ENCODE measurements around the gene SMAD6.
A peak's percentile ranks its signal among the peaks of the same experiment; 100 is the strongest.

The SMAD6 gene

DNA sequence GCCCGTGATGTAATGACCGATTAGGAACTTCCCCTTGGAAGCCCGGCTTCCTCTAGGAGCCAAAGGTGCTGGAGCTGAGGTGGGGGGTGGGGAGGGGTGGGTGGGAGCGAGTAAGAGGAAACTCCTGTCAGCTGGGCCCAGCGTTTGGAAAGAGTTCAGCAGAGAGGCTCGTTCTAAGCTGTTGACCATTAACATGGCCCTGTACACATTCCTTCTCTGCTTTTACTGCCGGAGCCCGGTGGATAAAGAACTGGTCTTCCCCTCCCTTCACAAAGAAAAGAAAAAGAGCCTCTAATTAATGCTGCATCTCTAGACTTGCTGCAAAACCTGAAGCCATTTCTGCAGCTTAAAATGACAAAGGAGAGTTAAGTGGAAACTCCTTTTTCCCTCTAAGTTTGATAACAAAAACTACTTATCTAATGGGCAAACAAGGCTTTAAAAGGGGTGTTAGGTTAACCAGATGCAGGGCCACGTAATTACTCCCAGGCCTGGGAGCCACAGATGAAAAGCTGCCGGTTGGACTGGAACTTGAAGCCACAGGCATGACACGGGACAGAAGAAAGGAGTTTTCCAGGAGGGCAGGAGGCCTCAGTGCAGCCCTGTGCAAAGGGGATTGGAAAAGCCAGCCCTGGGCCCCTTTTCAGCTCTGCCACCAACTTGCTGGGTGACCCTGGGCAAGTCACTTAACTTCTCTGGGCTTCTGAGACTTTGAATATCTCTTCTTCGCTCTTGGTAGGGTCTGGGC is 71.3 kb downstream of the SMAD6 start:
- DNase-seq (ENCODE audit: low spot score in 2 of 2) (no peak), ATAC-seq (no peak)
- Mint-ChIP-seq H3K27ac (no peak overlapping the region), H3K4me1 (no peaks in the 10 kb centered on the region), H3K4me3 (no peak overlapping the region), H3K36me3 (no peaks in the 10 kb centered on the region), H3K9me3 (no peaks in the 10 kb centered on the region)

DNA sequence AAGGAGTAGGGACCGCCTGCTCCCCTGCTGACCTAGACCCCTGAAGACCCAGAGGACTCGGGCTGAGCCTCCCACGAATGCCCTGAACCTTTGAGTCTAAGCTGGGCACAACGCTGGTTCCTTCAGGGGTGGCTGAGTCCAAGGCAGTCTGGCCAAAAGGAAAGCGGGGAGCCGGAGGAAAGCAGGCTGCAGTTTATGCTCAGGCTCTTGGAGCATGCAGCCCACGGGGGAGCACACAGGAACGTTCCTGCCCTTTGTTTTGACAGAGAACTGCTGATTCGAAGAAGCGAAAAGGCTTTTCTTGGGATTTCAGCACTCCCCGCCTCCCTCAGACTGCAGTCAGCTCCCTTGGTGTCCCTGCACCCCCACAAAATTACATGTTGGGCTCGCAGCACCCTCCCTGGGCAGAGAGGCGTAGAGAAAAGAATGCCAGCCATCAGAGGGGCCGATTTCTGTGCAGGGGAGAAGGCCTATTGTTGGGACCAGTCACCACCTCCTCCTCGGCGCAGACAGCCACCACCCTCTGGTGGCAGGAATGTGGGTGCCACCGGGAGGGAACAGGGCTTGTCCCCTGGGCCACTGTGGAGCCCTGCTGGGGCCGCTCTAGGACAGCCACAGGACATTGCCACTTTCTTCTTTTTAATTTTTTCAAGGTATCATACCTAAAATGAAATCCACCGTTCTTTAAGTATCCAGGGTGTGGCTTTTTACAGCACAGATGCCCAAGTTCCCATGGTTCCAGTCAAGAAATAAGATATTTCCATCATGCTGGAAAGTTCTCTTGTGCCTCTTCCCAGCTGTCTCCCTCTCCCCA is 72.2 kb downstream of the SMAD6 start:
- Mint-ChIP-seq H3K36me3 (no peaks in the 10 kb centered on the region), H3K4me3 (no peak overlapping the region), H3K4me1 (no peaks in the 10 kb centered on the region), H3K27ac (no peak overlapping the region), H3K9me3 (no peaks in the 10 kb centered on the region)
- ATAC-seq (peak; percentile 57), DNase-seq (ENCODE audit: low spot score in 2 of 2) (peak; percentile 23 to 61)

DNA sequence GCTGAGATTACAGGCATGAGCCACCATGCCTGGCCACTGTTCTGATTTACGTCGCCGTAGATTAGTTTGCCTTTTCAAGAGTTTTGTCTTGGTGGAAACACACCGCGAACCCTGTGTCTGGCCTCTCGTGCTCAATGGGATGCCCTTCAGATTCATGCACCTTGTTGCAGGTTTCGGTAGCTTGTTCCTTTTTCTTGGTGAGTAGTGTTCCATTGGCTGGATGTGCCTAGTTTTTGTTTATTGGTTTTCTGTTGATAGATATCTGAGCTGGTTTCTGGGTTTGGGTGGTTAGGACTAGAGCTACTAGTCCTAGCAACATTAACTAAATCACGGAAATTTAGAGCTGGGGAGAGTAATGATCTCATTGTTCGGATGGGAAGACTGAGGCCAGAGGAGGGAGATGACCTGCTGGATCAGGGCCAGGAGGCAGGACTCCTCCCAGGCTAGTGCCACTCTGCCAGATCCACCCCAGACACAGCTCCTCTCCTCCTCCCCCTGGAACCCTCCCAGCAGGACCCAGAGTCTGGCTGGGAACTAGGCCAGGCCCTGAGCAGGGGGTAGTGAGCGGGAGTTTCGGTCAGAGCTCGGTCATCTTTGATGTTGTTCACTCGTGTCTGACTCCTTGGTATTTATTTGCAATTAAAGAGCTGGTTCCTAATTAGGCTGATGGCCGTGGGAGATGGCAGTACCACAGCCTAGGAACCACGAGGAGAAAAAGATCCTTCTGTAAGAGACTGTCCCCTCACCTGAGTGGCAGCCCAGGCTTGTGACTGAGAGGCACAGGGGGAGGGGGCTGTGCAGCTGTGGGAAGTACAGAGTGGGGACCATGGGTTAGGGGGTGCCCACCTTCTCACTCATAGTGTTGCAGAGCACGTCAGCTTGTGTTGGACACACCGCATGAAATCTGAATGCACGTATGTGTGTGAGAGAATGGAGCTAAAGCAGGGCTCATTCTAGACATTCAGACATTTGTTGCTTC is 73.4 kb downstream of the SMAD6 start:
- no peaks in the 10 kb centered on the region for H3K4me1 Mint-ChIP-seq
- ATAC-seq (no peak), DNase-seq (ENCODE audit: low spot score in 2 of 2) (no peak)
- no peak overlapping the region for H3K27ac Mint-ChIP-seq
- no peak overlapping the region for H3K4me3 Mint-ChIP-seq
- H3K9me3 Mint-ChIP-seq, result no peaks in the 10 kb centered on the region
- no peaks in the 10 kb centered on the region for H3K36me3 Mint-ChIP-seq

DNA sequence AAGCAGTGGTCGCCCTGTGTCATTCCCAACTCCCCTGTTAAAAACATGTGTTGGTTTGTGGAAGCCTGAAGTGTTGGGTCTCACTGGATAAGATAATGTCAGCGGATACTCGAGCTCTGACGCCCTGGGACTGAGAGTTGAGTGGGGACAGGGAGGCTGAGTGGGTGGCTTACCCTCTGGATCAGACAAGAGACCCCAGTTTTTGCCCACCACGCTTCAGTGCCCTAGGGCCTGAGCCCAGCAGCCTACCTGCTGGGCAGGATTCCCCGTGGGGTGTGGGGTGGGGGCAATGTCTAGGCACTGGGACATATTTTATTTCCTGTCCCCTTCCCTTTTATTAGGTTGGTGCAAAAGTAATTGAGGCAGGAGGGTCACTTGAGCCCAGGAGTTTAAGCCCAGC is 75.0 kb downstream of the SMAD6 start:
- Mint-ChIP-seq H3K4me3 (no peak overlapping the region), H3K4me1 (no peaks in the 10 kb centered on the region), H3K9me3 (no peaks in the 10 kb centered on the region), H3K36me3 (no peaks in the 10 kb centered on the region), H3K27ac (no peak overlapping the region)
- ATAC-seq, result no peak
- DNase-seq (ENCODE audit: low spot score in 2 of 2), result no peak

DNA sequence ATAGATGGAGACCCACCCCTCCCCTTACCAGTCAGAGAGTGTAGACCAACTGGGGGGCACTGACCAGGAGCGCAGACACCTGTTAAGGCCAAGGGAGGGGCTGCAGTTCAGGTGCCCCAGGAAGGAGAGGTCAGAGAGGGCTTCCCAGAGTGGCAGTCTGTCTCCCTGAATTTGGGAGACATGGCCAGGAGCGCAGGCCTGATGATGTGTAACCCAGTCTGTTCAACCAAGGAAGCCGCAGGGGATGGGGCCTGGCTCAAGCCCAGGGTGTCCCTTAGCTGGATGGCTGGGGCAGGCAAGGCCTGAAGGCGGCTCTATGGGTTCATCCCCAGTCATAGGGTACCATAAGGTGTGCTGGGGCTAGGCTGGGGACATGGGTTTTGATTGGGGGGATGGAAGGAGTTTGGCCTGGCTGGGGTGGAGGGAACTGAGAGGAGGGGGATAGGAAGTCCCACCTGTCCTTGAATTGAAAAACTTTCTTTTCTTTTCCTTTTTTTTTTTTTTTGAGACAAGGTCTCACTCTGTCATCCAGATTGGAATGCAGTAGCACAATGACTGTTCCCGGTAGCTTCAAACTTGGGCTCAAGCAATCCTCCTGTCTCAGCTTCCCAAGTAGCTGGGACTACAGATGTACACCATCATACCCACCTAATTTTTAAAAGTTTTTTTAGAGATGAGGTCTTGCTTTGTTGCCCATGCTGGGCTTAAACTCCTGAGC is 75.7 kb downstream of the SMAD6 start:
- H3K9me3 Mint-ChIP-seq, result no peaks in the 10 kb centered on the region
- H3K27ac Mint-ChIP-seq, result no peak overlapping the region
- ATAC-seq (no peak), DNase-seq (ENCODE audit: low spot score in 2 of 2) (no peak)
- no peak overlapping the region for H3K4me3 Mint-ChIP-seq
- no peaks in the 10 kb centered on the region for H3K36me3 Mint-ChIP-seq
- no peaks in the 10 kb centered on the region for H3K4me1 Mint-ChIP-seq

DNA sequence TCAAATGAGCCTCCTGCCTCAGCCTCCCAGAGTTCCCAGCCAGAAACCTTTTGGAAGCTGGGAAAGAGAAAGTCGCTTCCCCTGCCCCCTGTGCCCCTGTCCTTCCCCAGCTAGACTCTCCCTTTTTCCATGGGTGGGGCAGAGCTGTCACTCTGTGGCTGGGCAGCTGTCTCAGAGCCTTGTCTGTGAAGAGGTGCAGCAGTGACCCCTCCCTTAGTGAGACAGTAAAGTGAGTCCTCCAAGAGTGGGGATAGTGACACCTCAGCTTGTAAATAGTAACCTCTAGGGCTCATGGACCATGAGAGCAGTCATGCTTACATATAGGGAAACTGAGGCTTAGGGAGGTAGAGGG is 76.3 kb downstream of the SMAD6 start:
- DNase-seq (ENCODE audit: low spot score in 2 of 2), result no peak
- Mint-ChIP-seq H3K27ac (no peak overlapping the region), H3K4me1 (no peaks in the 10 kb centered on the region), H3K4me3 (no peak overlapping the region), H3K9me3 (no peaks in the 10 kb centered on the region), H3K36me3 (no peaks in the 10 kb centered on the region)
- ATAC-seq, result no peak

DNA sequence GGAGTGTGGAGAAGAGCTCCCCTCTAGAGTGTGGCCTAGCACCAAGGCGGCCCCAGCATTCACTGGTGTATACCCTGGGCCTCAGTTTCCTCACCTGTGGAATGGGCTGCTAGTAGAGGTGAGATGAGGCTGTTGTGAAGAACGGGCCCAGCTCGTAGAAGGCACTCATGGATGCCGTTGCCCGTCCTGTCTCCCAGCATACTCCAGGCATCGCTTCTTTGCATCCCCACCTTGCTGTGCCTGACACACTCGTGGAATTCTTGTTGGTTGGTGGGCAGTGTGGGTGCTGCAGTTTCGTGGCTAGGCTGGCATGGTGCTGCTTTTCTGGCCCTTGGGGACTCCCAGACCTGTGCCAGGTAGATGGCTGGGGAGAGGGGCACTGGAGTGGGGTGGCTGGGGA is 76.7 kb downstream of the SMAD6 start:
- no peaks in the 10 kb centered on the region for H3K4me1 Mint-ChIP-seq
- no peaks in the 10 kb centered on the region for H3K9me3 Mint-ChIP-seq
- no peak overlapping the region for H3K27ac Mint-ChIP-seq
- no peaks in the 10 kb centered on the region for H3K36me3 Mint-ChIP-seq
- no peak for DNase-seq (ENCODE audit: low spot score in 2 of 2)
- no peak overlapping the region for H3K4me3 Mint-ChIP-seq
- ATAC-seq, result no peak

DNA sequence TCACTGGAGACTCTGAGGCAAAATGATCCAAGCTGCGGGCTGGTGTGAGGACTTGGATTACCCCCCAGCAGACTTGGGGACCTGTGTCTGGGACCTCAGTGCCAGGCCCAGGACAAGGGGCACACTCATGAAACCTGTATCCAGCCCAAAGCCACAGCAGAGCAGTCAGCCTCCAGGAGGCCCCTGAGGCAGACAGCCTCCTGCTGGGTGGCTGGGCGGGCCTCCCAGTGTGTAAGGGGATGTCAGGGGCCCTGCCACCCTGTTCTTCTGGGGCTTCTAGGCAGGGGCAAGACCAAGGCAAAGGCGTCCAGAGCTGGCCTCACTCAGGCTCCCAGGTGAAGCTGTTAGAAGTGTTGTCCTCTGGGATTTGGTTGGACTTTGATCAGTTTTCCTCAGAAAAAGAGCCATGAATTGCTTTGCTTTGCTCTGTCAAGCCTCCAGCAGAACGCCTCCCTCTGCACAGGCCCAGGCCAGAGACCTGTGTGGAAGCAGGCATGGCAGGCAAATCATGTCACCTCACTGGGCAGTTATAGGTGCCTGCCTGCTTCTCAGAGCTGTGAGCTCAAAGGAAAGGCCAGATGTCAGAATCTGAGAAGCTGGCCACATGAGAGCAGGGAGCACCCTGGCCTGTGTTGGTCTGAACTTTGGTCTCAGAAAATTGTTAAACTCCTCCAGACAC is 77.4 kb downstream of the SMAD6 start:
- no peaks in the 10 kb centered on the region for H3K4me1 Mint-ChIP-seq
- DNase-seq (ENCODE audit: low spot score in 2 of 2) (no peak), ATAC-seq (no peak)
- no peaks in the 10 kb centered on the region for H3K36me3 Mint-ChIP-seq
- H3K27ac Mint-ChIP-seq, result no peak overlapping the region
- H3K4me3 Mint-ChIP-seq, result no peak overlapping the region
- no peaks in the 10 kb centered on the region for H3K9me3 Mint-ChIP-seq

DNA sequence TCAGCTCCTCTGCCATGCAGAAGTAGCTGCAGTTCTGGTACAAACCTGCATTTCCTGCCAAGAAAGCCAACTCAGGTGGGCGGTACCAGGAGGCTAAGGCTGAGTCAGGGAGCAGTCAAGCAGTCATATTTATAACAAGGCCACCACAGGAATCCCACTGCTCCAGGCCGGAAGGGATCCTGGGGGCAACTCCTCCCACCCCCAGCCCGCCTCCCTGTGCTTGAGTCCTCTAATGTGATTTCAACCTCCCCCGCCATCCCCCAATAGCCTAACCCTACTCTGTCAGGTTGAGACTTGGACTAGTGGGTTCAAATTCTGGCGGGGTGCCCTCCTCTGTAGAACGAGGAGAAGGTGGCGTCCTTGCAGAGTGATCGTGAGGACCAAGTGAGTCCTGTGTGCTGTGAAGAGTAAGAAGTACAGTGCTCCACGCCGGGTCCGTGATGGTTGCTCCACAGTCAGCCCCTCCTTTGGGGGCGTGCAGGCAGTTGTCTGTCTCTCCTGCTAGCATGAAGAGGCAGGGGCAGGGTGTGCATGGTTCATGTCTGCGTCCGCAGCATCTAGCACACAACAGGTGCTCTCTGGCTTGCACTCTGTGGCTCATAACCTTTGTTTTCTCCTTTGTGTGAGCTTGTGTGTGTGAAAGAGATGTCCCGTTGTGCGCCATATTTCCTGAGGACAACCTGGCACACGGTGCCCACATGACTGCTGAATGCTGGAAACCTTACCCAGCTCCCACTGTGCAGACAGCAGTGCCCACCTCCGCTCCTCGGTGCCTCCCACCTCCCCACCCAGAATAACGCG is 78.3 kb downstream of the SMAD6 start:
- no peaks in the 10 kb centered on the region for H3K9me3 Mint-ChIP-seq
- H3K4me1 Mint-ChIP-seq, result no peaks in the 10 kb centered on the region
- H3K4me3 Mint-ChIP-seq, result no peak overlapping the region
- ATAC-seq (no peak), DNase-seq (ENCODE audit: low spot score in 2 of 2) (no peak)
- H3K36me3 Mint-ChIP-seq, result no peaks in the 10 kb centered on the region
- H3K27ac Mint-ChIP-seq, result no peak overlapping the region

DNA sequence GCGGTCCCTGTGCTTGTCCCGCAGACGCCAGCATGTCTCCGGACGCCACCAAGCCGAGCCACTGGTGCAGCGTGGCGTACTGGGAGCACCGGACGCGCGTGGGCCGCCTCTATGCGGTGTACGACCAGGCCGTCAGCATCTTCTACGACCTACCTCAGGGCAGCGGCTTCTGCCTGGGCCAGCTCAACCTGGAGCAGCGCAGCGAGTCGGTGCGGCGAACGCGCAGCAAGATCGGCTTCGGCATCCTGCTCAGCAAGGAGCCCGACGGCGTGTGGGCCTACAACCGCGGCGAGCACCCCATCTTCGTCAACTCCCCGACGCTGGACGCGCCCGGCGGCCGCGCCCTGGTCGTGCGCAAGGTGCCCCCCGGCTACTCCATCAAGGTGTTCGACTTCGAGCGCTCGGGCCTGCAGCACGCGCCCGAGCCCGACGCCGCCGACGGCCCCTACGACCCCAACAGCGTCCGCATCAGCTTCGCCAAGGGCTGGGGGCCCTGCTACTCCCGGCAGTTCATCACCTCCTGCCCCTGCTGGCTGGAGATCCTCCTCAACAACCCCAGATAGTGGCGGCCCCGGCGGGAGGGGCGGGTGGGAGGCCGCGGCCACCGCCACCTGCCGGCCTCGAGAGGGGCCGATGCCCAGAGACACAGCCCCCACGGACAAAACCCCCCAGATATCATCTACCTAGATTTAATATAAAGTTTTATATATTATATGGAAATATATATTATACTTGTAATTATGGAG is 79.1 kb downstream of the SMAD6 start:
- ATAC-seq, result no peak
- Mint-ChIP-seq H3K27ac (no peak overlapping the region), H3K36me3 (no peaks in the 10 kb centered on the region)

DNA sequence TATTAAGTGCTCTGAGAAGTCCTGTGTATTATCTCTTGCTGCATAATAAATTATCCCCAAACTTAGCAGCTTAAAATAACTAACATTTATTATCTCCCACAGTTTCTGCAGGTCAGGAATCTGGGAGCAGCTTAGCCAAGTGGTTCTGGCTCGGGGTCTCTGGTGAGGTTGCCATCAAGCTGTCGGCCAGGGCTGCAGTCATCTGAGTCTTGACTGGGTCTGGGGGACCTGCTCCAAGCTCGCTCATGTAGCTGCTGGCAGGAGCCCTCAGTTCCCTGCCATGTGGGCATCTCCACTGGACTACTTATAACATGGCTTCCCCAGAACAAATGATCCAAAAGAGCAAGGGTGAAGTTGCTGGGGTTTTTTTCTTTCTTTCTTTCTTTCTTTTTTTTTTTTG is 80.7 kb downstream of the SMAD6 start:
- DNase-seq (ENCODE audit: low spot score in 2 of 2) (no peak), ATAC-seq (no peak)
- no peak overlapping the region for H3K4me3 Mint-ChIP-seq
- H3K9me3 Mint-ChIP-seq, result no peaks in the 10 kb centered on the region
- H3K4me1 Mint-ChIP-seq, result no peaks in the 10 kb centered on the region
- no peak overlapping the region for H3K27ac Mint-ChIP-seq
- no peaks in the 10 kb centered on the region for H3K36me3 Mint-ChIP-seq

More for the DNA sequence above, 79.1 kb downstream of the SMAD6 start:
- DNase-seq (ENCODE audit: low spot score in 2 of 2), result no peak
- Mint-ChIP-seq H3K9me3 (no peaks in the 10 kb centered on the region), H3K4me3 (no peak overlapping the region), H3K4me1 (no peaks in the 10 kb centered on the region)

DNA sequence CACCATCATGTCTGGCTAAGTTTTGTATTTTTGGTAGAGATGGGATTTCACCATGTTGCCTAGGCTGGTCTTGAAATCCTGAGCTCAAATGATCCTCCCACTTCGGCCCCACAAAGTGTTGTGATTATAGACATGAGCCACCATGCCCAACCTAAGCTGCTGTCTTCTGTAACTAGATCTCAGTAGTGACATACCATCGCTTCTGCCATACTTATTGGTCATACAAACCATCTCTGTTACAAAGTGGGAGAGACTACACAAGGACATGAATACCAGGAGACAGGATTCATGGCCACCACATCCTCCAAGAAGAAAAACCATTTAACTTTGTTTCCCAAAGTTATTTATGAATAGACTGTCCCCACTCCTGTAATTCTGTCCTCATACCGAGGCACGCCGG is 81.3 kb downstream of the SMAD6 start:
- H3K4me1 Mint-ChIP-seq, result no peaks in the 10 kb centered on the region
- no peak overlapping the region for H3K27ac Mint-ChIP-seq
- no peak for ATAC-seq
- no peak overlapping the region for H3K4me3 Mint-ChIP-seq
- no peaks in the 10 kb centered on the region for H3K36me3 Mint-ChIP-seq
- H3K9me3 Mint-ChIP-seq, result no peaks in the 10 kb centered on the region
- no peak for DNase-seq (ENCODE audit: low spot score in 2 of 2)

DNA sequence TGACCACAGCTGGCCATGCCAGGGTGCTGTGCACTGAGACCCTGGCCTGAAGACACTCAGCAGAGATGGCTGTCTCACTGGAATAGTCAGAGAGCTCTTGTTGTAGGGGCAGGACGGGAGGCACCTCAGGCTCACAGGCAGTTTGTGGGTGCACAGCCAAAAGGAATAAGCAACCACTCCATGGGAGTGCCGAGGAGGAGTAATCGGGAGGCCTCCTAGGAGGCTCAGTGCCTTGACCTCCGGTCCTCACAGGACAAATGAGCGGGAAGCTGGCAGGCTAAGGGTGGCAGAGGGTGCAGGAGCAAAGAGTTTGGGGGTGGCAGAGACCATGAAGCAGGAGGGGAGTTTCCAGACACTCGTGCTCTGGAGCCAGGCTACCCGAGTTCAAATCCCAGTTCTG is 81.7 kb downstream of the SMAD6 start:
- DNase-seq (ENCODE audit: low spot score in 2 of 2), result no peak
- no peak overlapping the region for H3K4me3 Mint-ChIP-seq
- no peak overlapping the region for H3K27ac Mint-ChIP-seq
- no peak for ATAC-seq
- no peaks in the 10 kb centered on the region for H3K4me1 Mint-ChIP-seq
- no peaks in the 10 kb centered on the region for H3K9me3 Mint-ChIP-seq
- no peaks in the 10 kb centered on the region for H3K36me3 Mint-ChIP-seq

Data from stimulated activated effector memory CD8-positive, alpha-beta T cell treated with anti-CD3 and anti-CD28 coated beads, Interleukin-12 subunit alpha, Interleukin-12 subunit beta, amount 100 ng/mL, for 72 hours (primary cell).